Measurements from ENCODE around the gene ELF1. TPM values are rescaled to one million over a fixed set of nuclear protein-coding genes. Genes with fewer than 3 reads are reported as not detected.

The ELF1 gene
- total and polyA plus RNA-seq, 2 of the 4 experiments (the other 2 are of a cell fraction), result 25.4 to 27.6 TPM

DNA sequence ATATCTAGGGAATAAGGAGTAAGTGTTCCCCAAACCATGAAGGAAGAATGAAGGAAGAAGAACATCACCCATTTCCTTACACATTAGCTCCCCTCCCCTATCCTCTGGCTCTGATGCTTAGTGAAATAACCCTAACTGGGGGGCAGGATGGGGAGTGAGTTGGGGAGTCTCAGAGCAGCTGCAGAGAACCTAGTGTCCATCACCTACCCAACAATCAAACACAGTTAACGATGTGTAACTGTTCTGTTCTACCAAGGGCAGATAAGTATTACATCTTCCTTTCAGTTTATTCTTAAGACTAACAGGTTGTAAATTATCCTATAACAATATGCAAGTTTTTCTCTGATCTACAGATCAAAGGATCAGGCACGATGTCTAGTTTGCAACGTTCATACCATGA lies 12.8 kb downstream of the ELF1 start:
- Histone ChIP-seq H3K36me3 (ENCODE audit: control insufficient read depth, insufficient read depth, low read length) (no peaks in the 10 kb centered on the region), H3K4me1 (ENCODE audit: control insufficient read depth, insufficient read depth, low read length) (peaks cover 4% of the 10 kb centered on the region), H2BK5ac (ENCODE audit: low read depth, low read length, poor library complexity, severe bottlenecking) (no peak overlapping the region), H3K9me3 (ENCODE audit: control insufficient read depth, insufficient read depth, low read length) (no peaks in the 10 kb centered on the region), H3K4ac (ENCODE audit: low read depth, low read length) (0 out of 2 replicates have a peak overlapping the region, but pooled peaks have one; percentile 29), H4K91ac (ENCODE audit: insufficient read depth, low read depth, low read length) (no peak overlapping the region), H4K5ac (ENCODE audit: low read depth, low read length) (no peak overlapping the region), H3K9me1 (ENCODE audit: insufficient read depth, low read length) (peaks cover 8% of the 10 kb centered on the region), H3K27ac (ENCODE audit: insufficient read depth, low read length) (no peak overlapping the region), H3K4me2 (ENCODE audit: low read depth, low read length) (no peak overlapping the region), H3K9ac (ENCODE audit: low read depth, low read length) (no peak overlapping the region), H2AK5ac (ENCODE audit: low read depth, low read length) (peak overlapping the region; percentile 20; the same call in 1 of the 2 replicates), H3K4me3 (ENCODE audit: insufficient read depth, low read depth, low read length) (no peak overlapping the region), H3K23ac (ENCODE audit: low read depth, low read length) (peak overlapping the region; percentile 59), H2BK20ac (ENCODE audit: low read depth, low read length) (no peak overlapping the region), H3K79me1 (ENCODE audit: low read depth in 1 of 2, low read length in 2 of 2) (peaks cover 12 to 51% of the 10 kb centered on the region in 2 experiments; a peak in 3 of 4 replicates), H4K8ac (ENCODE audit: low read depth in 2 of 2, low read length in 2 of 2) (no peak overlapping the region), H3K56ac (ENCODE audit: extremely low read depth, insufficient read depth, low read length) (no peak overlapping the region), H2BK15ac (ENCODE audit: low read depth, low read length) (no peak overlapping the region), H3K18ac (ENCODE audit: low read depth, low read length) (no peak overlapping the region), H3K27me3 (ENCODE audit: control insufficient read depth, insufficient read depth, low read length) (no peaks in the 10 kb centered on the region), H4K20me1 (ENCODE audit: insufficient read depth, low read length) (peaks cover 50% of the 10 kb centered on the region), H2AK9ac (replicated peaks; ENCODE audit: low read depth, low read length, poor library complexity) (no peak overlapping the region), H3K14ac (replicated peaks; ENCODE audit: low read depth, low read length) (no peak overlapping the region), H2AFZ (replicated peaks; ENCODE audit: low read length, poor library complexity) (no peak overlapping the region), H2BK120ac (ENCODE audit: low read depth, low read length) (peak overlapping the region; percentile 2; the same call in 1 of the 2 replicates)
- WGBS, 2 experiments (ENCODE audit: extremely low coverage in 2 of 2, insufficient read length in 1 of 2), result no CpG with 5 or more reads among the region's 3 CpGs
- no TSS peak for BruUV-seq (replicated peaks)
- TF ChIP-seq SMC3 (IDR thresholded peaks at IDR 0.05; ENCODE audit: low read depth, low read length) (no peak), FOS (IDR thresholded peaks at IDR 0.05; ENCODE audit: low read depth, low read length) (no peak), CHD1 (IDR thresholded peaks at IDR 0.05; ENCODE audit: low read depth, low read length) (no peak), CEBPB (IDR thresholded peaks at IDR 0.05; ENCODE audit: low read depth, low read length) (no peak), NFE2L2 (IDR thresholded peaks at IDR 0.05; ENCODE audit: low read depth, low read length) (no peak), BHLHE40 (IDR thresholded peaks at IDR 0.05; ENCODE audit: low read depth, low read length) (no peak), RAD21 (IDR thresholded peaks at IDR 0.05; ENCODE audit: low read length) (no peak), MAZ (IDR thresholded peaks at IDR 0.05; ENCODE audit: borderline replicate concordance, low read depth, low read length) (no peak), RCOR1 (IDR thresholded peaks at IDR 0.05; ENCODE audit: insufficient replicate concordance, low read length) (no peak), MXI1 (IDR thresholded peaks at IDR 0.05; ENCODE audit: borderline replicate concordance, low read depth, low read length) (no peak), RFX5 (IDR thresholded peaks at IDR 0.05; ENCODE audit: low read depth, low read length) (no peak)
- TF ChIP-seq, protein P1, sequence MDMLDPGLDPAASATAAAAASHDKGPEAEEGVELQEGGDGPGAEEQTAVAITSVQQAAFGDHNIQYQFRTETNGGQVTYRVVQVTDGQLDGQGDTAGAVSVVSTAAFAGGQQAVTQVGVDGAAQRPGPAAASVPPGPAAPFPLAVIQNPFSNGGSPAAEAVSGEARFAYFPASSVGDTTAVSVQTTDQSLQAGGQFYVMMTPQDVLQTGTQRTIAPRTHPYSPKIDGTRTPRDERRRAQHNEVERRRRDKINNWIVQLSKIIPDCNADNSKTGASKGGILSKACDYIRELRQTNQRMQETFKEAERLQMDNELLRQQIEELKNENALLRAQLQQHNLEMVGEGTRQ (IDR thresholded peaks at IDR 0.05; ENCODE audit: low read depth, low read length), result no peak
- TF ChIP-seq, protein P2, sequence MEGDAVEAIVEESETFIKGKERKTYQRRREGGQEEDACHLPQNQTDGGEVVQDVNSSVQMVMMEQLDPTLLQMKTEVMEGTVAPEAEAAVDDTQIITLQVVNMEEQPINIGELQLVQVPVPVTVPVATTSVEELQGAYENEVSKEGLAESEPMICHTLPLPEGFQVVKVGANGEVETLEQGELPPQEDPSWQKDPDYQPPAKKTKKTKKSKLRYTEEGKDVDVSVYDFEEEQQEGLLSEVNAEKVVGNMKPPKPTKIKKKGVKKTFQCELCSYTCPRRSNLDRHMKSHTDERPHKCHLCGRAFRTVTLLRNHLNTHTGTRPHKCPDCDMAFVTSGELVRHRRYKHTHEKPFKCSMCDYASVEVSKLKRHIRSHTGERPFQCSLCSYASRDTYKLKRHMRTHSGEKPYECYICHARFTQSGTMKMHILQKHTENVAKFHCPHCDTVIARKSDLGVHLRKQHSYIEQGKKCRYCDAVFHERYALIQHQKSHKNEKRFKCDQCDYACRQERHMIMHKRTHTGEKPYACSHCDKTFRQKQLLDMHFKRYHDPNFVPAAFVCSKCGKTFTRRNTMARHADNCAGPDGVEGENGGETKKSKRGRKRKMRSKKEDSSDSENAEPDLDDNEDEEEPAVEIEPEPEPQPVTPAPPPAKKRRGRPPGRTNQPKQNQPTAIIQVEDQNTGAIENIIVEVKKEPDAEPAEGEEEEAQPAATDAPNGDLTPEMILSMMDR (conservative IDR thresholded peaks at IDR 0.05; ENCODE audit: low read depth, low read length), result no peak
- dilution Hi-C loops (cut with HindIII; ENCODE audit: low sequenced_read_pairs, unreplicated experiment) (no loop called here), in situ Hi-C loops (cut with MboI; ENCODE audit: low sequenced_read_pairs) (no loop called here), intact Hi-C loops (cut with micrococcal nuclease) (no loop called here)
- DNase-seq (no peak), ATAC-seq (ENCODE audit: low read depth) (no peak)
- POLR2A ChIA-PET (ENCODE audit: unreplicated experiment), result no interaction called here
- CTCF ChIA-PET, result no interaction called here
